ENCODE results near the gene CALD1.

CALD1 gene

GRCh38 chr7:134991469-134992339 lies 212.3 kb downstream of the CALD1 start:
- H3K79me2 ChIP-seq (ENCODE audit: insufficient read depth, low read length), result peaks cover 37% of the 10 kb centered on the region
- no peaks in the 10 kb centered on the region for H3F3A ChIP-seq (ENCODE audit: low read depth)
- no peak overlapping the region for H2AFZ ChIP-seq (ENCODE audit: low read length)
- no peaks in the 10 kb centered on the region for H4K20me1 ChIP-seq (ENCODE audit: insufficient read depth, low read length, poor library complexity, severe bottlenecking)
- H3K27me3 ChIP-seq (ENCODE audit: insufficient read depth, low read length, poor library complexity, severe bottlenecking), result no peaks in the 10 kb centered on the region
- no peak overlapping the region for H3K9ac ChIP-seq (ENCODE audit: low read depth, low read length, poor library complexity, severe bottlenecking)
- no peaks in the 10 kb centered on the region for H3K9me2 ChIP-seq (replicated peaks; ENCODE audit: low read depth, low read length)
- TF ChIP-seq CTCF (conservative IDR thresholded peaks at IDR 0.05; ENCODE audit: low read length) (no peak), EZH2phosphoT487 (IDR thresholded peaks at IDR 0.05; ENCODE audit: borderline replicate concordance) (no peak)
- peak overlapping the region; percentile 43 for H3K4me3 ChIP-seq (ENCODE audit: low read length, poor library complexity, severe bottlenecking)
- H3K4me1 ChIP-seq (ENCODE audit: insufficient read depth, low read length, poor library complexity, severe bottlenecking), result peaks cover 32% of the 10 kb centered on the region
- H3K4me2 ChIP-seq (ENCODE audit: low read depth, low read length, poor library complexity, severe bottlenecking), result peak overlapping the region; percentile 67
- H3K9me3 ChIP-seq (ENCODE audit: insufficient read depth, low read depth, low read length), result no peaks in the 10 kb centered on the region
- no peaks in the 10 kb centered on the region for H3K36me3 ChIP-seq (ENCODE audit: insufficient read depth, low read length)

- Histone ChIP-seq H3K4me3 (ENCODE audit: low read length, poor library complexity, severe bottlenecking) (no peak overlapping the region), H3K36me3 (ENCODE audit: insufficient read depth, low read length) (no peaks in the 10 kb centered on the region), H3K4me1 (ENCODE audit: insufficient read depth, low read length, poor library complexity, severe bottlenecking) (peaks cover 28% of the 10 kb centered on the region)
Measured at GRCh38 chr7:134992626-134993179, 213.3 kb downstream of the CALD1 start.

GRCh38 chr7:134993877-134994456 lies 214.5 kb downstream of the CALD1 start:
- H3F3A ChIP-seq (ENCODE audit: low read depth), result no peaks in the 10 kb centered on the region
- no peaks in the 10 kb centered on the region for H3K9me2 ChIP-seq (replicated peaks; ENCODE audit: low read depth, low read length)
- no peaks in the 10 kb centered on the region for H3K36me3 ChIP-seq (ENCODE audit: insufficient read depth, low read length)
- no peak overlapping the region for H3K4me3 ChIP-seq (ENCODE audit: low read length, poor library complexity, severe bottlenecking)
- H3K4me2 ChIP-seq (ENCODE audit: low read depth, low read length, poor library complexity, severe bottlenecking), result no peak overlapping the region
- H3K9ac ChIP-seq (ENCODE audit: low read depth, low read length, poor library complexity, severe bottlenecking), result no peak overlapping the region
- H3K27me3 ChIP-seq (ENCODE audit: insufficient read depth, low read length, poor library complexity, severe bottlenecking), result no peaks in the 10 kb centered on the region
- TF ChIP-seq CTCF (conservative IDR thresholded peaks at IDR 0.05; ENCODE audit: low read length) (no peak), EZH2phosphoT487 (IDR thresholded peaks at IDR 0.05; ENCODE audit: borderline replicate concordance) (no peak)
- no peaks in the 10 kb centered on the region for H3K9me3 ChIP-seq (ENCODE audit: insufficient read depth, low read depth, low read length)
- peaks cover 16% of the 10 kb centered on the region for H3K79me2 ChIP-seq (ENCODE audit: insufficient read depth, low read length)
- peaks cover 20% of the 10 kb centered on the region for H3K4me1 ChIP-seq (ENCODE audit: insufficient read depth, low read length, poor library complexity, severe bottlenecking)
- no peaks in the 10 kb centered on the region for H4K20me1 ChIP-seq (ENCODE audit: insufficient read depth, low read length, poor library complexity, severe bottlenecking)
- no peak overlapping the region for H2AFZ ChIP-seq (ENCODE audit: low read length)

More at GRCh38 chr7:134992626-134993179, 213.3 kb downstream of the CALD1 start:
- Histone ChIP-seq H3K4me2 (ENCODE audit: low read depth, low read length, poor library complexity, severe bottlenecking) (no peak overlapping the region), H2AFZ (ENCODE audit: low read length) (no peak overlapping the region), H3K9ac (ENCODE audit: low read depth, low read length, poor library complexity, severe bottlenecking) (no peak overlapping the region), H3K9me2 (replicated peaks; ENCODE audit: low read depth, low read length) (no peaks in the 10 kb centered on the region), H3K79me2 (ENCODE audit: insufficient read depth, low read length) (peaks cover 27% of the 10 kb centered on the region), H3F3A (ENCODE audit: low read depth) (no peaks in the 10 kb centered on the region), H3K27me3 (ENCODE audit: insufficient read depth, low read length, poor library complexity, severe bottlenecking) (no peaks in the 10 kb centered on the region), H3K9me3 (ENCODE audit: insufficient read depth, low read depth, low read length) (no peaks in the 10 kb centered on the region), H4K20me1 (ENCODE audit: insufficient read depth, low read length, poor library complexity, severe bottlenecking) (no peaks in the 10 kb centered on the region)
- TF ChIP-seq CTCF (conservative IDR thresholded peaks at IDR 0.05; ENCODE audit: low read length) (no peak), EZH2phosphoT487 (IDR thresholded peaks at IDR 0.05; ENCODE audit: borderline replicate concordance) (no peak)

Measured in Loucy (cell line).